Measurements from ENCODE around the gene DNM3. TPM values are rescaled to one million over a fixed set of nuclear protein-coding genes. Genes with fewer than 3 reads are reported as not detected.

Gene DNM3
- total RNA-seq, 1 experiment from 2014 or later = 0.45 TPM

DNA sequence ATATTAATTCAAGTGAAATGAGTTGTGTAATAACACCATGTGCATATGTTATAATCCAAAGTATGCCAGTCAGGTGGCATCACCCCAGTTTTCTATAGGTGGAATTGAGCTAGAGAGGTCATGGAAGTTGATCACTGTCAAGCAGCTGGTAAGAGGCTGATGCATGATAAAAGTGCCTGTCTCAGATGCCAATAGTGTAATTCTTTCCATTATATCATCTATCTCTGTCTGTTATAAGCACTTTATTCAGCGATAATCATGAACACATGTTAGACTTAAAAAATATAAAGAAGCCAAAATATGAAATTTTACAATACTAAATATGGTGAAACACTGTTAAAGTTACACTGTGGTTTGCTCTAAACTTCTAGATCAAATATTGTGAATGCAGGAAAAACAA is 156.6 kb downstream of the DNM3 start:
- Histone ChIP-seq H3K4me3 (ENCODE audit: low read length) (no peak overlapping the region), H3K27me3 (ENCODE audit: low read length) (no peaks in the 10 kb centered on the region), H2AFZ (ENCODE audit: low read length) (no peak overlapping the region), H3K27ac (ENCODE audit: low read length) (no peak overlapping the region), H3K4me1 (ENCODE audit: low read length) (no peaks in the 10 kb centered on the region), H3K79me2 (ENCODE audit: low read length) (no peaks in the 10 kb centered on the region), H4K20me1 (ENCODE audit: insufficient read depth, low read depth, low read length) (no peaks in the 10 kb centered on the region), H3K9me3 (ENCODE audit: low read length) (no peaks in the 10 kb centered on the region), H3K4me2 (ENCODE audit: low read depth, low read length, poor library complexity, severe bottlenecking) (no peak overlapping the region), H3K9me2 (replicated peaks; ENCODE audit: insufficient read depth, low read length) (no peaks in the 10 kb centered on the region), H3K9ac (ENCODE audit: low read length) (no peak overlapping the region), H3K36me3 (ENCODE audit: insufficient read depth, low read length) (no peaks in the 10 kb centered on the region)
- DNase-seq = no peak

GRCh38 chr1:171998711-171999110 is 157.4 kb downstream of the DNM3 start:
- no peaks in the 10 kb centered on the region for H3K4me1 ChIP-seq (ENCODE audit: low read length)
- no peaks in the 10 kb centered on the region for H3K79me2 ChIP-seq (ENCODE audit: low read length)

GRCh38 chr1:171999756-172000155 is 158.5 kb downstream of the DNM3 start:
- H4K20me1 ChIP-seq (ENCODE audit: insufficient read depth, low read depth, low read length) = no peaks in the 10 kb centered on the region

More at GRCh38 chr1:171998711-171999110, 157.4 kb downstream of the DNM3 start:
- Histone ChIP-seq H3K4me2 (ENCODE audit: low read depth, low read length, poor library complexity, severe bottlenecking) (no peak overlapping the region), H3K9me3 (ENCODE audit: low read length) (no peaks in the 10 kb centered on the region), H3K9me2 (replicated peaks; ENCODE audit: insufficient read depth, low read length) (no peaks in the 10 kb centered on the region), H3K27me3 (ENCODE audit: low read length) (no peaks in the 10 kb centered on the region), H3K36me3 (ENCODE audit: insufficient read depth, low read length) (no peaks in the 10 kb centered on the region), H2AFZ (ENCODE audit: low read length) (no peak overlapping the region), H3K27ac (ENCODE audit: low read length) (no peak overlapping the region), H3K9ac (ENCODE audit: low read length) (no peak overlapping the region), H4K20me1 (ENCODE audit: insufficient read depth, low read depth, low read length) (no peaks in the 10 kb centered on the region), H3K4me3 (ENCODE audit: low read length) (no peak overlapping the region)
- DNase-seq = no peak

DNA sequence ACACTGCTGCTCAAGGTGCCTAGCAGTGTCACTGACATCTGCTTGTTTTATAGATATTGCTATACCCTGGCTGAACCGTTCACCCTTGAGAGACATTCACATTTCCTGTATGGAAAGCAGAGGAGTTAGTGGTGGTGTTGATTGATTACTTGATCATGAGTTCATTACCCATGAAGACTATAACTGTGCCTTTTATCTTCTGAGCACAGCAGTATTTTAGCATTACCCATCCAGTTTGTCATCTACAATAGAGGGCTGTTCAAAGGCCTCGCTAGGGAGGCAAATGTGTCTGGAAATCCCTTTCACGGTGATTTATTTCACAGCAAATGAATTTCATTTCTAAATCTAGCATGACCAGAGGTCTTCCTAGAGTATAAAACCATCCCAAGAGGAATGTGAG is 160.0 kb downstream of the DNM3 start:
- Histone ChIP-seq H3K36me3 (ENCODE audit: insufficient read depth, low read length) (no peaks in the 10 kb centered on the region), H3K4me2 (ENCODE audit: low read depth, low read length, poor library complexity, severe bottlenecking) (no peak overlapping the region), H3K27ac (ENCODE audit: low read length) (no peak overlapping the region), H3K4me1 (ENCODE audit: low read length) (no peaks in the 10 kb centered on the region), H3K79me2 (ENCODE audit: low read length) (no peaks in the 10 kb centered on the region), H3K9me3 (ENCODE audit: low read length) (no peaks in the 10 kb centered on the region), H4K20me1 (ENCODE audit: insufficient read depth, low read depth, low read length) (no peaks in the 10 kb centered on the region), H3K27me3 (ENCODE audit: low read length) (no peaks in the 10 kb centered on the region), H3K4me3 (ENCODE audit: low read length) (no peak overlapping the region), H3K9me2 (replicated peaks; ENCODE audit: insufficient read depth, low read length) (no peaks in the 10 kb centered on the region), H2AFZ (ENCODE audit: low read length) (no peak overlapping the region), H3K9ac (ENCODE audit: low read length) (no peak overlapping the region)
- DNase-seq = no peak

More at GRCh38 chr1:171999756-172000155, 158.5 kb downstream of the DNM3 start:
- H2AFZ ChIP-seq (ENCODE audit: low read length) = no peak overlapping the region
- no peak for DNase-seq
- no peaks in the 10 kb centered on the region for H3K9me3 ChIP-seq (ENCODE audit: low read length)
- no peaks in the 10 kb centered on the region for H3K4me1 ChIP-seq (ENCODE audit: low read length)
- no peaks in the 10 kb centered on the region for H3K9me2 ChIP-seq (replicated peaks; ENCODE audit: insufficient read depth, low read length)
- no peaks in the 10 kb centered on the region for H3K36me3 ChIP-seq (ENCODE audit: insufficient read depth, low read length)
- H3K9ac ChIP-seq (ENCODE audit: low read length) = no peak overlapping the region
- H3K27me3 ChIP-seq (ENCODE audit: low read length) = no peaks in the 10 kb centered on the region
- H3K79me2 ChIP-seq (ENCODE audit: low read length) = no peaks in the 10 kb centered on the region
- no peak overlapping the region for H3K4me2 ChIP-seq (ENCODE audit: low read depth, low read length, poor library complexity, severe bottlenecking)
- H3K4me3 ChIP-seq (ENCODE audit: low read length) = no peak overlapping the region
- no peak overlapping the region for H3K27ac ChIP-seq (ENCODE audit: low read length)

- Histone ChIP-seq H3K9me3 (ENCODE audit: low read length) (no peaks in the 10 kb centered on the region), H3K4me3 (ENCODE audit: low read length) (no peak overlapping the region), H3K27me3 (ENCODE audit: low read length) (no peaks in the 10 kb centered on the region), H3K4me2 (ENCODE audit: low read depth, low read length, poor library complexity, severe bottlenecking) (no peak overlapping the region), H3K4me1 (ENCODE audit: low read length) (no peaks in the 10 kb centered on the region), H2AFZ (ENCODE audit: low read length) (no peak overlapping the region), H3K79me2 (ENCODE audit: low read length) (no peaks in the 10 kb centered on the region), H3K27ac (ENCODE audit: low read length) (no peak overlapping the region), H3K36me3 (ENCODE audit: insufficient read depth, low read length) (no peaks in the 10 kb centered on the region), H3K9me2 (replicated peaks; ENCODE audit: insufficient read depth, low read length) (no peaks in the 10 kb centered on the region), H4K20me1 (ENCODE audit: insufficient read depth, low read depth, low read length) (no peaks in the 10 kb centered on the region), H3K9ac (ENCODE audit: low read length) (no peak overlapping the region)
- peak; percentile 76 for DNase-seq
Measured at GRCh38 chr1:172002725-172003345, 161.5 kb downstream of the DNM3 start.

- H3K9me2 ChIP-seq (replicated peaks; ENCODE audit: insufficient read depth, low read length) = no peaks in the 10 kb centered on the region
- no peak overlapping the region for H3K27ac ChIP-seq (ENCODE audit: low read length)
- H2AFZ ChIP-seq (ENCODE audit: low read length) = no peak overlapping the region
- no peak for DNase-seq
- H3K36me3 ChIP-seq (ENCODE audit: insufficient read depth, low read length) = no peaks in the 10 kb centered on the region
- H3K79me2 ChIP-seq (ENCODE audit: low read length) = no peaks in the 10 kb centered on the region
- H3K27me3 ChIP-seq (ENCODE audit: low read length) = no peaks in the 10 kb centered on the region
- H3K4me2 ChIP-seq (ENCODE audit: low read depth, low read length, poor library complexity, severe bottlenecking) = no peak overlapping the region
- no peaks in the 10 kb centered on the region for H3K9me3 ChIP-seq (ENCODE audit: low read length)
- no peak overlapping the region for H3K9ac ChIP-seq (ENCODE audit: low read length)
- no peaks in the 10 kb centered on the region for H4K20me1 ChIP-seq (ENCODE audit: insufficient read depth, low read depth, low read length)
- H3K4me1 ChIP-seq (ENCODE audit: low read length) = no peaks in the 10 kb centered on the region
- no peak overlapping the region for H3K4me3 ChIP-seq (ENCODE audit: low read length)
Measured at GRCh38 chr1:172003766-172004530, 162.7 kb downstream of the DNM3 start.

DNA sequence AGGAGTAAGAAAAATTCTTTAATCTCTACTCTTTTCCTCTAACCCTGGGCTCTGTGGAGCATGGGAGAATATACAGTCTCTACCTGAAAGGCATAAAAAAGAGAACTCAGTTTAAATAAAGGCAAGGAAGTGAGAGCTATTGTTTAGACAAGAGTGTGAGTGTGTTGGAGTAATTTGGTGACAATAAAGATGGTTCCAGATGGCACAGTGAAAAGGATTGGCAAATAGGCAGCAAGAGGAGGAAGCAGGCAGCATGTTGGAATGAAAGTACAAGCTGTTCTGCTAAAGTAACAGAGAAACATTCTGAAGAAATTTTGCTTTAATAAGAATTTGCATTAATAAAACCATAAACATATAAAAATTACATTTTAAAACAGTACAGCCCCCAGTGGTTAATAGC is 163.4 kb downstream of the DNM3 start:
- H3K4me3 ChIP-seq (ENCODE audit: low read length) = no peak overlapping the region
- no peak for DNase-seq
- H3K4me1 ChIP-seq (ENCODE audit: low read length) = no peaks in the 10 kb centered on the region
- H3K9ac ChIP-seq (ENCODE audit: low read length) = no peak overlapping the region
- no peak overlapping the region for H2AFZ ChIP-seq (ENCODE audit: low read length)
- H3K9me3 ChIP-seq (ENCODE audit: low read length) = no peaks in the 10 kb centered on the region
- H3K36me3 ChIP-seq (ENCODE audit: insufficient read depth, low read length) = no peaks in the 10 kb centered on the region
- H3K4me2 ChIP-seq (ENCODE audit: low read depth, low read length, poor library complexity, severe bottlenecking) = no peak overlapping the region
- H3K27ac ChIP-seq (ENCODE audit: low read length) = no peak overlapping the region
- no peaks in the 10 kb centered on the region for H3K27me3 ChIP-seq (ENCODE audit: low read length)
- H3K9me2 ChIP-seq (replicated peaks; ENCODE audit: insufficient read depth, low read length) = no peaks in the 10 kb centered on the region
- H3K79me2 ChIP-seq (ENCODE audit: low read length) = no peaks in the 10 kb centered on the region
- H4K20me1 ChIP-seq (ENCODE audit: insufficient read depth, low read depth, low read length) = no peaks in the 10 kb centered on the region

DNA sequence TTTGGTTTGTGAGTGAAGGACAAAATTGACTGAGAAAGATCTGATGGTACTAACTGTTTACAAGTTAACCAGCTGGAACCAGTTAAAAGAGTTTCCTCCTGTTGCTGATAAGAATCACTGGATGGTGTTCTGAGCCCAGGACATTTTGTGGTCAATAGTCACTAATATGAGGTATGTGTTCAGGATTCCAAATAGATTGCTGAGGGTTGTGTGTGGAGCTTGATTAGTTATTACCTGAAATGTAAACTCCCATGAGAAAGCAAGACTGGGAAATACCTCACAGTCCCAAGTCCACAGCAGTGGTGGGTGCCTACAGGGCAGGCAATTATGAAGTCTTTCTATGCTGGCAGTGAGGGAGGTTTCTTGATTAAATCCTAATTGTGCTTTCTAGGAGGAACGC is 164.6 kb downstream of the DNM3 start:
- H3K36me3 ChIP-seq (ENCODE audit: insufficient read depth, low read length) = no peaks in the 10 kb centered on the region
- H3K27me3 ChIP-seq (ENCODE audit: low read length) = no peaks in the 10 kb centered on the region
- no peak for DNase-seq
- H3K4me3 ChIP-seq (ENCODE audit: low read length) = no peak overlapping the region
- H3K79me2 ChIP-seq (ENCODE audit: low read length) = no peaks in the 10 kb centered on the region
- H2AFZ ChIP-seq (ENCODE audit: low read length) = no peak overlapping the region
- no peak overlapping the region for H3K9ac ChIP-seq (ENCODE audit: low read length)
- no peaks in the 10 kb centered on the region for H3K9me2 ChIP-seq (replicated peaks; ENCODE audit: insufficient read depth, low read length)
- H3K9me3 ChIP-seq (ENCODE audit: low read length) = peaks cover 4% of the 10 kb centered on the region; the same call in 1 of the 2 replicates
- no peaks in the 10 kb centered on the region for H3K4me1 ChIP-seq (ENCODE audit: low read length)
- no peaks in the 10 kb centered on the region for H4K20me1 ChIP-seq (ENCODE audit: insufficient read depth, low read depth, low read length)
- H3K4me2 ChIP-seq (ENCODE audit: low read depth, low read length, poor library complexity, severe bottlenecking) = no peak overlapping the region
- no peak overlapping the region for H3K27ac ChIP-seq (ENCODE audit: low read length)
